Measurements from ENCODE around the gene SRRD.
"Not testable (repeated sequence)": the region's sequence is repeated elsewhere in the genome, so short reads cannot be mapped to it uniquely, and the experiment has no call there.

SRRD gene

DNA sequence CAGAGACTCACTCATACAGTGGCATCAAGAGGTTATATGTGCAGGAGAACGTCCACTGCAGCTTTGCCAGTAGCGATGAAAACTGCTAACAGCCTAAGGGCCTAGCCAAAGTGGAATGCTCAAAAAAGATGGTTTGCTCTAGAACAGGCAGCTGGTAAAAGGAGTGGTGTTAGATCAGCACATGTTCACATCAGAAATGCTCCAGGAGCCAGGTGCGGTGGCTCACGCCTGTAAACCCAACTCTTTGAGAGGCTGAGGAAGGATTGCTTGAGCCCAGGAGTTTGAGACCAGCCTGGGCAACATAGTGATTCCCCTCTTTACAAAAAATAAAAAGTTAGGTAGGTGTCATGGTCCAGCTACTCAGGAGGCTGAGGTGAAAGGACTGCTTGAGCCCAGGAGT, 38.9 kb downstream of the SRRD start:
- H3K9ac ChIP-seq (ENCODE audit: low read length in 2 of 2): no peak overlapping the region
- peaks cover 0 to 6% of the 10 kb centered on the region in 2 donors for H3K36me3 ChIP-seq (ENCODE audit: control insufficient read depth in 2 of 2, insufficient read depth in 2 of 2, low read length in 2 of 2)
- H3K27ac ChIP-seq (ENCODE audit: low read length): no peak overlapping the region
- H3K27me3 ChIP-seq (ENCODE audit: control insufficient read depth in 1 of 2, insufficient read depth in 2 of 2, low read length in 2 of 2): no peaks in the 10 kb centered on the region
- no peaks in the 10 kb centered on the region for H3K9me3 ChIP-seq (ENCODE audit: control insufficient read depth in 2 of 2, low read length in 2 of 2)
- no peaks in the 10 kb centered on the region for H3K4me1 ChIP-seq (ENCODE audit: control insufficient read depth, insufficient read depth, low read length)
- no peak overlapping the region for H3K4me3 ChIP-seq (ENCODE audit: low read length in 2 of 2)

DNA sequence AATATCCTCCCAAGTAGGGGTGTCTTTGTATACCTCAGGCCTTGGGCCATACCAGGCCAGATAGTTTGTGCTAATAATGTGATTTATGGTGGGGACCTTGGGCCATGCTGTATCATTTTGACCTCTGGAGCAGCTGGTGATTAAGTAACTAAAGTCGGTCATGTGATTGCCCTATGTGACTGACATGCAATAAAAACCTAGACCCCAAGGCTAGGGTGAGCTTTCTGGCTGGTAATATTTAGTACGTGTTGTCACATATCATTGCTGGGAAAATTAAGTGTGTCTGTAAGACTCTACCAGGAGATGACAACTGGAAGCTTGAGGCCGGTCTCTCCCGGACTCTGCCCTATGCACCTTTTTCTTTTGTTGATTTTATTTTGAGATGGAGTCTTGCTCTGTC, 41.2 kb downstream of the SRRD start:
- Histone ChIP-seq H3K36me3 (ENCODE audit: control insufficient read depth in 2 of 2, insufficient read depth in 2 of 2, low read length in 2 of 2) (peaks cover 0 to 6% of the 10 kb centered on the region in 2 donors), H3K9ac (ENCODE audit: low read length in 2 of 2) (no peak overlapping the region), H3K4me1 (ENCODE audit: control insufficient read depth, insufficient read depth, low read length) (no peaks in the 10 kb centered on the region), H3K4me3 (ENCODE audit: low read length in 2 of 2) (no peak overlapping the region), H3K27me3 (ENCODE audit: control insufficient read depth in 1 of 2, insufficient read depth in 2 of 2, low read length in 2 of 2) (no peaks in the 10 kb centered on the region), H3K27ac (ENCODE audit: low read length) (no peak overlapping the region), H3K9me3 (ENCODE audit: control insufficient read depth in 2 of 2, low read length in 2 of 2) (no peaks in the 10 kb centered on the region)

DNA sequence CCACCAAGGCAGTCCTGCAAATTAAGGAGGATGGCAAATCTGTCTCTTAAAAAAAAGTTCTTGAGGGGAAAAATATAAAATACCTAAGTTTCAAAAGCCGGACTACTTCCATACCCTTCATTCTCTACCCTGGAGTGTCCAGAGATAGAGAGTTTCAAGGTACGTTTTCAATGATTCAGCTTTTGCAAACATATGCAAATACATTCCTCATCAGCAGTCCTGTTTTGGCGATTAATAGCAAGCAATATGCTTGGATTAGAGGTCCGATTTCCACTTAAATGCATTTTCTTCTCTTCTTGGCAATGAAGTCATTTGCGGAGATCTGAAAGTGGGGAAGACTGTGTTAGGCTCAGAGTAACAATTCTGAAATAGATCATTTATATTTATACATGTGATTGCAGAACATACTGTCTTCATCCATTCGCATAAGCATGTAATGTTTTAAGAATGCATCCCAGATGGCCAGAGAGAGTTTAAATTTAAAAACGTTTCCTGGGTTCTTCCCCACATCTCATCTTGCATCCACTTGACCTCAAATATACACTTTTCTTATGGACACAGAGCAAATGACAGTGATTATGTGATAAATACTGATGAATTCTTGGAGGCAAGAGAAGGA, 42.4 kb downstream of the SRRD start:
- Histone ChIP-seq H3K27me3 (ENCODE audit: control insufficient read depth in 1 of 2, insufficient read depth in 2 of 2, low read length in 2 of 2) (no peaks in the 10 kb centered on the region), H3K9me3 (ENCODE audit: control insufficient read depth in 2 of 2, low read length in 2 of 2) (no peaks in the 10 kb centered on the region), H3K27ac (ENCODE audit: low read length) (no peak overlapping the region), H3K36me3 (ENCODE audit: control insufficient read depth in 2 of 2, insufficient read depth in 2 of 2, low read length in 2 of 2) (peaks cover 0 to 6% of the 10 kb centered on the region in 2 donors), H3K4me3 (ENCODE audit: low read length in 2 of 2) (no peak overlapping the region), H3K4me1 (ENCODE audit: control insufficient read depth, insufficient read depth, low read length) (no peaks in the 10 kb centered on the region), H3K9ac (ENCODE audit: low read length in 2 of 2) (no peak overlapping the region)

DNA sequence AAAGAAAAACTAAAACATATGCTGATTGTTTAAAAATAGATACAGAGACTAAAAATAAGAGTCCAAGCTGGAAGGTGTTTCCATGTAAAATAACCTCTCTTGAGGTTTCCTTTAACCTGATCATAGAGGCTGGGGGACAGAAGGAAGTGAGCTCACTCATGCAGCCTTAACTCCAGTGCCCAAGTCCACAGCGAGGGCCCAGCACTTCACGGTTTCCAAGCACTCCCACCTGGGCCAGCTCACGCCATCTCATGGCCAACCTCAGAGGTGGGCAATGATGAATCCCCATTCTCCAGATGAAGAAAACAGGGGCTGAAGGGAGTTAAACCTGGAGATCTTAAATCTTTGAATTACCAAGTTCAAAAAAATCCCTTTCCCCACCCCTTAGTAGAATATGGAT, 43.5 kb downstream of the SRRD start:
- Histone ChIP-seq H3K27me3 (ENCODE audit: control insufficient read depth in 1 of 2, insufficient read depth in 2 of 2, low read length in 2 of 2) (no peaks in the 10 kb centered on the region), H3K4me3 (ENCODE audit: low read length in 2 of 2) (no peak overlapping the region), H3K27ac (ENCODE audit: low read length) (no peak overlapping the region), H3K36me3 (ENCODE audit: control insufficient read depth in 2 of 2, insufficient read depth in 2 of 2, low read length in 2 of 2) (peaks cover 0 to 6% of the 10 kb centered on the region in 2 donors), H3K9ac (ENCODE audit: low read length in 2 of 2) (no peak overlapping the region), H3K4me1 (ENCODE audit: control insufficient read depth, insufficient read depth, low read length) (no peaks in the 10 kb centered on the region), H3K9me3 (ENCODE audit: control insufficient read depth in 2 of 2, low read length in 2 of 2) (no peaks in the 10 kb centered on the region)

DNA sequence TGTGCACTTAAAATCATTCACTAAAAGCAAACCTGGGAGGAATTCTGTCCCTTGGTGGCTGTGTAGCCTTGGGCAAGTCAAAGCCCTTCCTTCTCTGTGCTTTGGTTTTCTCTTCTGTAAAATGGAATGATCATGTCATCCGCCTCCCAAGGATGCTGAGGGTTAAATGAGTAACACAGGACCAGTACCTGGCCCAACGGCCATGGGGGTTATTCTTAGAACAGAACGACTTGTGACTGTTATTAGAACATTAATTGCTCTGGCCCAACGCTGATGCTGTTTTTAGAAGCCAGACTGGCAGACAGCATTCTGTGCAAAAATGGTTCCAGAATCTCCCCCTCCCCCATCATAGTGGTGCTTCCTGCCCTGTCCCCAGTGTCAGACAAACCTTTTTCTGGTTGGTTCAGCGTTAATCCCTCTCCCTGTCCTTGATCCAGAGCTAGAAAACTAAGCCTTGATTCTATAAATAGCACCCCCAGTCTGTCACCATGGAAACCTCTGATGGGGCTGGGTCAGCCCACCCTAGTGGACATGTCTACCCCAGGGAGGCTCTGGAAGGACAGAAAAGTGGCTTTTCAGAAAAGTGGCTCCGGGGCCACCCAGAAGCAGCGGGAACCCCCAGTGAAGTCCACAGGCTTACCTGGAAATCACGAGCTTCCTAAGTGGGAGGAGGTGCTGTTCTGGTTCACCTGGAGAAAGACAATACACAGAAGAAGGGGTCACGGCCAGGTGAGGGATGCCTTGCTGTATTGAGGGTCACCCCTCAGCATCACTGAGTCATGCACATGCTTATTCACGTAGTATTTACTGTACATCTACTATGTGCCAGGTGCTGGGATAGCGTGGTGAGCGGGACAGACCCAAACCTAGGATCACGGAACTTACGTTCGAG, 44.1 kb downstream of the SRRD start:
- Histone ChIP-seq H3K36me3 (ENCODE audit: control insufficient read depth in 2 of 2, insufficient read depth in 2 of 2, low read length in 2 of 2) (peaks cover 0 to 6% of the 10 kb centered on the region in 2 donors), H3K9ac (ENCODE audit: low read length in 2 of 2) (no peak overlapping the region), H3K27me3 (ENCODE audit: control insufficient read depth in 1 of 2, insufficient read depth in 2 of 2, low read length in 2 of 2) (no peaks in the 10 kb centered on the region), H3K4me3 (ENCODE audit: low read length in 2 of 2) (no peak overlapping the region), H3K4me1 (ENCODE audit: control insufficient read depth, insufficient read depth, low read length) (no peaks in the 10 kb centered on the region), H3K27ac (ENCODE audit: low read length) (no peak overlapping the region), H3K9me3 (ENCODE audit: control insufficient read depth in 2 of 2, low read length in 2 of 2) (no peaks in the 10 kb centered on the region)

DNA sequence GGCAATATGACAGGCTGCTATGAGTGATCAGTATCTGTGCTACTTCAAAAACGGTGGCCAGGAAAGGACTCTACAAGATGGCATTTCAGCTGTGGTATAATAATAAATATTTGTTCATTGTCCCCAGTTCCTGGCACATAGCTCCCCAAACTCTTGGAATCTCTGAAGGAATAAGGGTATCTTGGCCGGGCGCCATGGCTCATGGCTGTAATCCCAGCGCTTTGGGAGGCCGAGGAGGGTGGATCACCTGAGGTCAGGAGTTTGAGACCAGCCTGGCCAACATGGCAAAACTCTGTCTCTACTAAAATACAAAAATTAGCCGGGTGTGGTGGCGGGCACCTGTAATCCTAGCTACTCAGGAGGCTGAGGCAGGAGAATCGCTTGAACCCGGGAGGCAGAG, 44.8 kb downstream of the SRRD start:
- H3K4me3 ChIP-seq (ENCODE audit: low read length in 2 of 2); H3K9ac ChIP-seq (ENCODE audit: low read length in 2 of 2); H3K4me1 ChIP-seq (ENCODE audit: control insufficient read depth, insufficient read depth, low read length); H3K27me3 ChIP-seq (ENCODE audit: control insufficient read depth in 1 of 2, insufficient read depth in 2 of 2, low read length in 2 of 2); H3K27ac ChIP-seq (ENCODE audit: low read length); H3K9me3 ChIP-seq (ENCODE audit: control insufficient read depth in 2 of 2, low read length in 2 of 2); H3K36me3 ChIP-seq (ENCODE audit: control insufficient read depth in 2 of 2, insufficient read depth in 2 of 2, low read length in 2 of 2): not testable (repeated sequence)

DNA sequence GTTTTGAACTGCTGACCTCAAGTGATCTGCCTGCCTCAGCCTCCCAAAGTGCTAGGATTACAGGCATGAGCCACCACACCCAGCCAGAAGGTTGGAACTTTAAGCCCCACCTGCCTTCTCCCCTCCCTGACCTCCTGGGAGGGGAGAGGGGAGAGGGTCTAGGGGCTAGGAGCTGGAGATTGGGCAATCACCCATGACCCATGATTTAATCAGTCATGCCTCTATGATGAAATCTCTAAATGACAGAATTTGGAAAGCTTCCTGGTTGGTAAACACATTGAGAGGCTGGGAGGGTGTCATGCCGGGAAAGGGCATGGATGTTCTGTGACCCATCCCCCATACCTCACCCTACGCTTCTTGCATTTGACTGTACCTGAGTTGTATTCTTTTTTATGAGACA, 45.7 kb downstream of the SRRD start:
- peaks cover 0 to 5% of the 10 kb centered on the region in 2 donors for H3K36me3 ChIP-seq (ENCODE audit: control insufficient read depth in 2 of 2, insufficient read depth in 2 of 2, low read length in 2 of 2)
- H3K27me3 ChIP-seq (ENCODE audit: control insufficient read depth in 1 of 2, insufficient read depth in 2 of 2, low read length in 2 of 2): no peaks in the 10 kb centered on the region
- H3K9me3 ChIP-seq (ENCODE audit: control insufficient read depth in 2 of 2, low read length in 2 of 2): no peaks in the 10 kb centered on the region
- H3K4me1 ChIP-seq (ENCODE audit: control insufficient read depth, insufficient read depth, low read length): no peaks in the 10 kb centered on the region
- H3K27ac ChIP-seq (ENCODE audit: low read length): no peak overlapping the region
- H3K4me3 ChIP-seq (ENCODE audit: low read length in 2 of 2): no peak overlapping the region
- no peak overlapping the region for H3K9ac ChIP-seq (ENCODE audit: low read length in 2 of 2)

DNA sequence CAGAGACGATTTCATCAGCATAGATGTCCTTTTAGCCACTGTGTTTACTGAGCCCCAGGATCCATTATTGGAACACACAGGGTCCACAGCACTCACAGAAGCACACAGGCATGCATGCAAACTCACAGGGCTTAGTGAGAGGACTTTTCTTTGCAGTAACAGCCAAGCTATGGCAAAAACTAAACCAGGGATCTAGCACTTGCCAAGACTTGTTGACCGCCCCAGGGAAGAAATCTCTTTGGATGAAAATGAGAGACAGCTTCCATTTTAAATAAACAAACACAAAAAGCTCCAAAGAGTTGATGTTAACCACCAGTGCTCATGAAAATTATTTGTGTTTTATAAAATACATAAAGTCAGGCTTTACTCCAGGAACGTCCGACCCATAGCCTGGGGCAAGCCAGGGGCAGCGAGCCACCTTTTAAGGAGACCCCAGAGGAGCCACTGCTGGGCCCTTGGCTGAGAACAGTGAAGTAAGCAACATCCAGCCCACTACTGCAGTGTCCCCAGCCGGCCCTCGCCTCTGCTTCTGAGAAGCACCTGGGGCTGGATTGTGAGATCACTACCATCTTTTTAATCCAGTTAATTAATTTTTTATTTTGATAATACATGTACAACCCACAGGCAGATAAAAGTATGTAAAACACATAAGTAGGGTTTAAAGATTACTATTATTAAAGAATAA, 50.6 kb downstream of the SRRD start:
- Histone ChIP-seq H3K27me3 (ENCODE audit: control insufficient read depth in 1 of 2, insufficient read depth in 2 of 2, low read length in 2 of 2) (no peaks in the 10 kb centered on the region), H3K27ac (ENCODE audit: low read length) (no peak overlapping the region), H3K4me3 (ENCODE audit: low read length in 2 of 2) (no peak overlapping the region), H3K9ac (ENCODE audit: low read length in 2 of 2) (no peak overlapping the region), H3K4me1 (ENCODE audit: control insufficient read depth, insufficient read depth, low read length) (no peaks in the 10 kb centered on the region), H3K9me3 (ENCODE audit: control insufficient read depth in 2 of 2, low read length in 2 of 2) (no peaks in the 10 kb centered on the region), H3K36me3 (ENCODE audit: control insufficient read depth in 2 of 2, insufficient read depth in 2 of 2, low read length in 2 of 2) (peaks cover 0 to 2% of the 10 kb centered on the region in 2 donors)

DNA sequence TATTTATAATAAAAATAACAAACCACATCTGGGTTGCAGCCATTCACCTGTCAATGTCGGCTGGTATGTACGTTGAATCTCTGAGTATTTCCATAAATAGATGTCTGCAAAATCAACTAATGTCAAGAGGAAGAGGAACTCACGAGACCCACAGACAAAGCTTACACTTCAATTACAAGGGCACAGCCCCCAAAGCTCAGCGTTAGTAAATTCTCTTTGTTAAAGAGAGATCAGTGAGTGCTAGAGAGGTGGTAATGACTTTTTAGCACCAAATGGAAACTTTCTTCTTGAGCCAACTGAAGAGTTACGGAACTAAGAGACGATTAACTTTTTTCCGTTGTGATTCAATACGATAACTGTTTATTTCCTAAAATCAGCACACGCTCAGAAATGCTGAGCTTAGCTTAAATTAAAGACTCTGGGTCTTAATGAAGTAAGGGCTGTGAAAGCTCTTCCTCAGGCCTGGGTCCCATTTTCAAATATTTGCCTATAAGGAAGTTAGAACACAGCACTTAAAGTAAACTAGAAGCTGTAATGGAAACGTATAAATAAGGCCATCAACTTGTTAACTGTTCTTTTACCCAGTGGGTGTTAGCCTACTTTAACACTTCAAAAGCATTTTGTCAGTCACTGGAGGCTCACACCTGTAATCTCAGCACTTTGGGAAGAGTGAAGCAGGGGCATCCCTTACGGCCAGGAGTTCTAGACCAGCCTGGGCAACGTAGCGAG, 51.4 kb downstream of the SRRD start:
- H3K27ac ChIP-seq (ENCODE audit: low read length): no peak overlapping the region
- H3K27me3 ChIP-seq (ENCODE audit: control insufficient read depth in 1 of 2, insufficient read depth in 2 of 2, low read length in 2 of 2): no peaks in the 10 kb centered on the region
- H3K36me3 ChIP-seq (ENCODE audit: control insufficient read depth in 2 of 2, insufficient read depth in 2 of 2, low read length in 2 of 2): peaks cover 0 to 2% of the 10 kb centered on the region in 2 donors
- no peaks in the 10 kb centered on the region for H3K9me3 ChIP-seq (ENCODE audit: control insufficient read depth in 2 of 2, low read length in 2 of 2)
- H3K4me3 ChIP-seq (ENCODE audit: low read length in 2 of 2): no peak overlapping the region
- H3K4me1 ChIP-seq (ENCODE audit: control insufficient read depth, insufficient read depth, low read length): no peaks in the 10 kb centered on the region
- H3K9ac ChIP-seq (ENCODE audit: low read length in 2 of 2): no peak overlapping the region

DNA sequence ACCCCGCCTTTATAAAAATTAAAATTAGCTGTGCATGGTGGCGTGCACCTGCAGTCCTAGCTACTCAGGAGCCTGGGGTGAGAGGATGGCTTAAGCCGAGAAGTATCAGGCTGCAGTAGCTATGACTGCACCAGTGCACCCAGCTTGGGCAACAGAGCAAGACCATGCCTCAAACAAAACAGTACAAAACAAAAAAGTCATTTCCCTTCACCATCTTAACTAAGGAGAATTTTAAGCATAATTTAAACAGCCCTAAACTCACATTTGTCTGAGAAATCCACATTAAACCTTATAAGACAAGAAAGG, 51.9 kb downstream of the SRRD start:
- peaks cover 0 to 2% of the 10 kb centered on the region in 2 donors for H3K36me3 ChIP-seq (ENCODE audit: control insufficient read depth in 2 of 2, insufficient read depth in 2 of 2, low read length in 2 of 2)
- H3K4me3 ChIP-seq (ENCODE audit: low read length in 2 of 2): no peak overlapping the region
- H3K9me3 ChIP-seq (ENCODE audit: control insufficient read depth in 2 of 2, low read length in 2 of 2): no peaks in the 10 kb centered on the region
- H3K27ac ChIP-seq (ENCODE audit: low read length): no peak overlapping the region
- H3K27me3 ChIP-seq (ENCODE audit: control insufficient read depth in 1 of 2, insufficient read depth in 2 of 2, low read length in 2 of 2): no peaks in the 10 kb centered on the region
- no peak overlapping the region for H3K9ac ChIP-seq (ENCODE audit: low read length in 2 of 2)
- H3K4me1 ChIP-seq (ENCODE audit: control insufficient read depth, insufficient read depth, low read length): no peaks in the 10 kb centered on the region
